ENCODE data around the gene ZBTB20. TPM values are rescaled to one million over a fixed set of nuclear protein-coding genes. Genes with fewer than 3 reads are reported as not detected.

The ZBTB20 gene
- total RNA-seq, 1 donor from 2014 or later: 66.4 TPM

GRCh38 chr3:114478801-114479200, 668.3 kb downstream of the ZBTB20 start:
- Histone ChIP-seq H3K4me1 (peaks cover 20% of the 10 kb centered on the region), H3K9me3 (no peaks in the 10 kb centered on the region), H3K4me3 (no peak overlapping the region), H3K27me3 (ENCODE audit: low read depth) (no peaks in the 10 kb centered on the region), H3K27ac (no peak overlapping the region), H3K36me3 (no peaks in the 10 kb centered on the region)
- DNase-seq (no peak), ATAC-seq (peak in 1 of 2 donors; percentile 23)
- TF ChIP-seq, protein P1, sequence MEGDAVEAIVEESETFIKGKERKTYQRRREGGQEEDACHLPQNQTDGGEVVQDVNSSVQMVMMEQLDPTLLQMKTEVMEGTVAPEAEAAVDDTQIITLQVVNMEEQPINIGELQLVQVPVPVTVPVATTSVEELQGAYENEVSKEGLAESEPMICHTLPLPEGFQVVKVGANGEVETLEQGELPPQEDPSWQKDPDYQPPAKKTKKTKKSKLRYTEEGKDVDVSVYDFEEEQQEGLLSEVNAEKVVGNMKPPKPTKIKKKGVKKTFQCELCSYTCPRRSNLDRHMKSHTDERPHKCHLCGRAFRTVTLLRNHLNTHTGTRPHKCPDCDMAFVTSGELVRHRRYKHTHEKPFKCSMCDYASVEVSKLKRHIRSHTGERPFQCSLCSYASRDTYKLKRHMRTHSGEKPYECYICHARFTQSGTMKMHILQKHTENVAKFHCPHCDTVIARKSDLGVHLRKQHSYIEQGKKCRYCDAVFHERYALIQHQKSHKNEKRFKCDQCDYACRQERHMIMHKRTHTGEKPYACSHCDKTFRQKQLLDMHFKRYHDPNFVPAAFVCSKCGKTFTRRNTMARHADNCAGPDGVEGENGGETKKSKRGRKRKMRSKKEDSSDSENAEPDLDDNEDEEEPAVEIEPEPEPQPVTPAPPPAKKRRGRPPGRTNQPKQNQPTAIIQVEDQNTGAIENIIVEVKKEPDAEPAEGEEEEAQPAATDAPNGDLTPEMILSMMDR (IDR thresholded peaks at IDR 0.05): no peak
- intact Hi-C loops (cut with DNase I): no loop called here

GRCh38 chr3:114476511-114476910, 670.6 kb downstream of the ZBTB20 start:
- DNase-seq: no peak
- TF ChIP-seq, protein P1 (IDR thresholded peaks at IDR 0.05): no peak
- H3K4me3 ChIP-seq: no peak overlapping the region
- H3K27me3 ChIP-seq (ENCODE audit: low read depth): no peaks in the 10 kb centered on the region
- H3K4me1 ChIP-seq: peaks cover 19% of the 10 kb centered on the region
- ATAC-seq: no peak
- H3K9me3 ChIP-seq: no peaks in the 10 kb centered on the region
- H3K27ac ChIP-seq: no peak overlapping the region
- no peaks in the 10 kb centered on the region for H3K36me3 ChIP-seq
- intact Hi-C loops (cut with DNase I): no loop called here

DNA sequence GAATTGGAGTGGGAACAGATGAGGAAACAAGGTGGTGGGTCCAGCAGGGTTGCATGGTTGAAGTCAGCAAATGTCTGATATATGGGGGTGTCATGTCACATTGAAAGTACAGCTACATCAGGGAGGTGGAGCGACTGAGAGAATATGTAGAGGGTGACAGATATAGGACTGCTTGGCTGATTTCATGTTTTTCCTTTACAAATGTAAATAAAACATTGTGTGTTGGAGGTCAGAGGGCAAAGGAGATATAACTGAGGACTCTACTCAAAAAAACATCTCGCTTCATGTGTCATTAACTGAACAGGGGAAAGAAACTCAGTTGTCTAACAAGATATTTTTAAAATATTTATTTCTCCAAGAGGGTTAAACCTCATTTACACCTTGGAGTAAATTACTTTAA, 675.6 kb downstream of the ZBTB20 start:
- intact Hi-C loops (cut with DNase I): no loop called here

DNA sequence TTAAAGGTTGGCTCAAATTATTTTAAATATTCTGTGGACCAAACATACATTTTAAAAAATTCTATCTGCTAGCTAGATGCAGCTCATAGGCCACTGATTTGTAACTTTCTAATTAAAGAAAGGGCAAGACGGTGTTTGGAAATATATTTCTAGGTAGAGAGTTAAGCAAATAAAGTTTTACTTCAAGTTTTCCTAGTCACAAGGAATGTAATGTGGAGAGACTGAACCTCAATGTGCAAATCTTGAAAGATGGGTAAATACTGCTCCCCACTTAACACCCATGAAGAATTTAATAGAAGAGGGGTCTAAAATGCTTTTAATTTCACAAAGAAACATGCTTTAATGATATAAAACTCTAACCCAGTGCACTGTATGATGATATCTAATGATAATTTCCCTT, 678.0 kb downstream of the ZBTB20 start:
- Histone ChIP-seq H3K9me3 (no peaks in the 10 kb centered on the region), H3K4me1 (peaks cover 18% of the 10 kb centered on the region), H3K36me3 (no peaks in the 10 kb centered on the region), H3K27me3 (ENCODE audit: low read depth) (no peaks in the 10 kb centered on the region), H3K4me3 (no peak overlapping the region), H3K27ac (peak overlapping the region; percentile 25)
- intact Hi-C loops (cut with DNase I): no loop called here
- TF ChIP-seq, protein P1 (IDR thresholded peaks at IDR 0.05): no peak
- ATAC-seq (peak in 1 of 2 donors; percentile 81), DNase-seq (no peak)

More for the DNA sequence above, 675.6 kb downstream of the ZBTB20 start:
- Histone ChIP-seq H3K27ac (no peak overlapping the region), H3K4me1 (peaks cover 18% of the 10 kb centered on the region), H3K36me3 (no peaks in the 10 kb centered on the region), H3K27me3 (ENCODE audit: low read depth) (no peaks in the 10 kb centered on the region), H3K4me3 (no peak overlapping the region), H3K9me3 (no peaks in the 10 kb centered on the region)
- ATAC-seq: no peak
- no peak for DNase-seq
- TF ChIP-seq, protein P1 (IDR thresholded peaks at IDR 0.05): no peak

GRCh38 chr3:114466816-114467215, 680.3 kb downstream of the ZBTB20 start:
- no peaks in the 10 kb centered on the region for H3K9me3 ChIP-seq
- H3K27ac ChIP-seq: no peak overlapping the region
- H3K4me3 ChIP-seq: no peak overlapping the region
- H3K36me3 ChIP-seq: no peaks in the 10 kb centered on the region
- TF ChIP-seq, protein P1 (IDR thresholded peaks at IDR 0.05): no peak
- ATAC-seq: no peak
- intact Hi-C loops (cut with DNase I): no loop called here
- H3K27me3 ChIP-seq (ENCODE audit: low read depth): no peaks in the 10 kb centered on the region
- peaks cover 18% of the 10 kb centered on the region for H3K4me1 ChIP-seq
- DNase-seq: no peak

GRCh38 chr3:114466251-114466650, 680.8 kb downstream of the ZBTB20 start:
- DNase-seq (no peak), ATAC-seq (no peak)
- peaks cover 18% of the 10 kb centered on the region for H3K4me1 ChIP-seq
- no peaks in the 10 kb centered on the region for H3K27me3 ChIP-seq (ENCODE audit: low read depth)
- no peaks in the 10 kb centered on the region for H3K9me3 ChIP-seq
- TF ChIP-seq, protein P1 (IDR thresholded peaks at IDR 0.05): no peak
- H3K27ac ChIP-seq: no peak overlapping the region
- intact Hi-C loops (cut with DNase I): no loop called here
- no peaks in the 10 kb centered on the region for H3K36me3 ChIP-seq
- H3K4me3 ChIP-seq: no peak overlapping the region
